Measurements from ENCODE around the gene MMP3. TPM values are rescaled to one million over a fixed set of nuclear protein-coding genes. Genes with fewer than 3 reads are reported as not detected.

MMP3 gene
- total RNA-seq, 1 donor from 2014 or later = not detected

DNA sequence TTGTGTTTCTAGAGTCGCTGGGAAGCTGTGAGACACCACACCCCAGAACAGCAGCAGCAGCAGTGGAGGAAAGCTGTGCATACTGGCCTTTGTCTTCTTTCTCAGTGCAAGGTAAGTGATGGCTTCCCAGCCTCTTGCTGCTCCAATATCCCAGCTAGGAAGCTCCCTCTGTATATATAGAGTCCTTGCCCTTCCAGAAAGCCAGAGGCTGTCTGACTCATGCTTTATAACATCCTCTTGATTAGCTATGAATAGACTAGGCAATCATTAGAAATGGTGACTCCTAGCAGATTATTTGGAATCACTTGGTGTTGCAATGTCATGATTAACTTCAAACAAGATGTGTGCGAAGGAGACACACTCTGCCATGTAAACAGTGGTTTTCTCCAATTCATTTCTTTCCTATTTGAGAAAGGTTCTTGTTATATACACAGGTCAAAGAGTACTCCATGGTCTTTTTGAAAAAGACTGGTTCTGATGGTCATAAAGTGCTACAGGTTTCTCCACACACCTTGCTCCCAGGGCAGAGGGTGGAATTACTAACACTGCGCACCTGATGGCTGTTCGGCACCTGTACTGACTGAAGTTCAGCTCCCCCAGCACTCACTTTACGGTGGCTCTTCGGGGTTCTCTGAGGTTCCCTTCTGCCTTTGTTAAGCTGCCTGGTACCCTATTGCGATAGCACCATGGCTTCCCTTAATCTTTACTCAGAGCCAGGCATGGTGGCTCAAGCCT lies 45.2 kb downstream of the MMP3 start, which contains the start of gene MMP1:
TSS of gene MMP1 (minus strand) at position 149 of the 735 bp plus-strand sequence. CDS start at position 81, 68 bp downstream.
- DNase-seq (ENCODE audit: low spot score) = no peak
- intact Hi-C loops (cut with DNase I) = no loop called here

DNA sequence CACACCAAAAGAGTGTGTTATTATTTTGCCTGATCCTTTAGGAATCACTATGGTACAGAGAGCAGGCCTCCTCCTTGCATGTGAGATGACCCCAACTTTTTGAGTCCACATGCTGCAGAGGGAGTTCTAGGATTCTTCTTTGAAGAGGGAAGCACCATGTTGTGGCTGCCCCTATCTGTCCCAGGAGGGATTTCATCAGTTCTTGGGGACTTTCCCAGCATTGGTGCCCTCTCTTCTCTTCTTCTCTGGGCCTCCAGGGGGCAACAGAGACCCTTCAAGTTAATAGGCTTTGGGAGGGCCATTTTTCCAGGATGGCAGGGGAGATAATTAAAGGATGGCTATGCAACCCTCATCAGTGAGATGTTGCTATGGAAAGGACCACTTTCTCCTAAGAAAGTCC lies 49.0 kb downstream of the MMP3 start:
- intact Hi-C loops (cut with DNase I) = no loop called here
- DNase-seq (ENCODE audit: low spot score) = no peak

DNA sequence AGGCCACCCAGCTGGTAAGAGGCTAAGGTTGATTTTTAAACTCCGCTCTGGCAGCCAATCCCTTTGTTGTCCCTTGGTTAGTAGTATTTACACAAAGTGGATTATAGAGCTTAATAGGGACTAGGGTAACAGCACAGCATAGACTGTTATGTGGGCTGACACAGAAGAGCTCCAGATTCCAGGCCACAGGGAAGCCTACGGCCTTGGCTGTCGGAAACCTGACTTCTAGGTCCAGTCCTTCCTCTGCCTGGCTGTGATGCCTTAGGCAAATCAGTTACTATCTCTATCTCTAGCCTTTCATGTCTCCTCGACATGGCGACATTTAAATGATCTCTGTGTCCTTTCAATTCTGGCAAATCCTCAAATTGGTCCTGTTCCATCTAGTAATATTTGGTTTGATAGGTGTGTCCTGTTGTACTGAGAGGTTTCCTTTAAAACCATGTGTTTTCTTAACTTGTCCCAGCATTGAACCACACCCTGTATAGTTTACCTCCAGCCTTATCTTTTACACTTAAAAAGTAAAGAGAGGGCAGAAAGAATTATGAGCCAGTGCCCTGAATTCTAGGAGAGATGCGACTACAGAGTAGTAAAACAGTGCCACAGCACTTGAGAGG lies 49.6 kb downstream of the MMP3 start:
- DNase-seq (ENCODE audit: low spot score) = no peak
- intact Hi-C loops (cut with DNase I) = no loop called here

DNA sequence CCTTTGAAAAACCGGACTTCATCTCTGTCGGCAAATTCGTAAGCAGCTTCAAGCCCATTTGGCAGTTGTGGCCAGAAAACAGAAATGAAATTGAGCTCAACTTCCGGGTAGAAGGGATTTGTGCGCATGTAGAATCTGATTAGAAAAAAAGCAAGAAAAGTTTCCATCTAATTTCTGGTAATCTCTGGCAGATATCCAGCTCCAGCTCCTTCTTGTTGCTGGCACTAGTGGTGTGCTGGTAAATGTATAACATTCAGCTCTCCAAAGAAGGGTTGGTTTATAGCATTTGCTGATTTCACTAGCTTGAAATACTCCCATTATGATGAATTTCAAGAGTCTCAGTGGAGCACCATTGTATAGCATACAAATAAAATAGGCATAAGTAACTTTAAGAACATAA lies 50.8 kb downstream of the MMP3 start:
- intact Hi-C loops (cut with DNase I) = no loop called here
- DNase-seq (ENCODE audit: low spot score) = no peak

DNA sequence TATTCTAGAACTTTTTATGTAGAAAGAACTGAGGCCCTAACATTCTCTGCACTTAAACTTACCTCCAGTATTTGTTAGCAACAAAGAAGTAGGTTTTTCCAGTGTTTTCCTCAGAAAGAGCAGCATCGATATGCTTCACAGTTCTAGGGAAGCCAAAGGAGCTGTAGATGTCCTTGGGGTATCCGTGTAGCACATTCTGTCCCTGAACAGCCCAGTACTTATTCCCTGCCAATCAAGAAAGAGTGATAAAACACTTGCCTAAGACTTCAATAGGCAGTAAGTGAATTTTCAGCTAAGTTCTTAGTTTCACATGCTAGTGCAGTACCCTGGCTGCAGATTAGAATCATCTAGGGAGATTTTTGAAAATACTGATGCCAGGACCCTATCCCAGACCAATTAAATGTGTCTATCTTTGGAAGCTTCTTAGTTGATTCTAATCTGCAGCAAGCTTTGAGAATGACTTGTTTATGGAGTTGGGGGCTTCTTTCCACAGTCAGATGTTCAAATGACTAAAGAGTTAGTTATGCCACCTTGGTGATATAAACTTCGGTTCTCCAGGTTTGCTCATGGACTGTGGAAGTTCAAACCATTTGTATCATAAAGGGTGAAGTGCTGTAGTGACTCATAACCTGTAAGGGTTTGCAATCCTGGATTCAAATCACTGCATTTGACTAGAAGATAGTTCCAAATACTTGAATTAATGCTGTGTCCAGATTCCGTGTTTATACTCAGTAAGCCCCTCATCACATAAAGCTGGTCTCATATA lies 52.0 kb downstream of the MMP3 start:
- DNase-seq (ENCODE audit: low spot score) = no peak
- intact Hi-C loops (cut with DNase I) = no loop called here

DNA sequence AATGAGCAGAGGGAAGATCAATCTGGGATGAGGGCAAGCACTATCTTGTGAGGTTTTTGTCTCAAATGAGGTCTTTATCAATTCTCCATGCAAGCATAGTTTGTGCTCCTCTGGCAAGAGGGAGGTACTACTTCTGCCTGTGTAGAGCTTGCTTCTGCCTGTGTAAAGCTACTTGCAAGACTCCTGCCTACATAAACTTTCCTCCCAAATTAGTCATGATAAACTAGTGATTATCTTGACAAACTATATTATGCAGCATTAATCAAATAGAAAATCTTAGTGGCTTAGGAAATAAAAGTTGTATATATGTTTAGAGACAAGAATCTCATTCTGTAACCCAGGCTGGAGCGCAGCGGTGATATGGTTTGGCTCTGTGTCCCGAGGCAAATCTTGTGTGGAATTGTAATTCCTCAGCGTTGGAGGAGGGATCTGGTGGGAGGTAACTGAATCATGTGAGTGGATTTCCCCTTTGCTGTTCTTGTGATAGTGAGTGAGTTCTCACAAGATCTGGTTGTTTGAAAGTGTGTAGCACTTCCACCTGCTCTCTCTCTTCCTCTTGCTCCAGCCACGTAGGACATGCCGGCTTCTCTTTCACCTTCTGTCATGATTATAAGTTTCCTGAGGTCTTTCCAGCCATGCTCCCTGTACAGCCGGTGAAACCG lies 54.9 kb downstream of the MMP3 start:
- DNase-seq (ENCODE audit: low spot score) = no peak
- intact Hi-C loops (cut with DNase I) = no loop called here

Other genes starting within 250 kb of the MMP3 start
- not detected for gene MMP20, start 218.3 kb downstream of the MMP3 start, total RNA-seq
- not detected for gene MMP27, start 137.8 kb downstream of the MMP3 start, total RNA-seq
- gene MMP8, start 118.7 kb downstream of the MMP3 start, total RNA-seq = 0.94 TPM
- not detected for gene MMP10, start 63.0 kb downstream of the MMP3 start, total RNA-seq
- 0.11 TPM for gene MMP1, start 45.4 kb downstream of the MMP3 start, total RNA-seq
- not detected for gene MMP12, start 31.4 kb upstream of the MMP3 start, total RNA-seq
- not detected for gene MMP13, start 112.1 kb upstream of the MMP3 start, total RNA-seq
- gene DCUN1D5, start 248.6 kb upstream of the MMP3 start, total RNA-seq = 19.9 TPM

Measured in cardiac septum (tissue), 1 donor.